Measurements from ENCODE around the gene CATSPERZ. TPM values are rescaled to one million over a fixed set of nuclear protein-coding genes. Genes with fewer than 3 reads are reported as not detected.
"Not testable (repeated sequence)": the region's sequence is repeated elsewhere in the genome, so short reads cannot be mapped to it uniquely, and the experiment has no call there.

The CATSPERZ gene
- total RNA-seq, 8 experiments from 2014 or later: 0.76 to 1.9 (median 1.2) TPM; not detected in 3

DNA sequence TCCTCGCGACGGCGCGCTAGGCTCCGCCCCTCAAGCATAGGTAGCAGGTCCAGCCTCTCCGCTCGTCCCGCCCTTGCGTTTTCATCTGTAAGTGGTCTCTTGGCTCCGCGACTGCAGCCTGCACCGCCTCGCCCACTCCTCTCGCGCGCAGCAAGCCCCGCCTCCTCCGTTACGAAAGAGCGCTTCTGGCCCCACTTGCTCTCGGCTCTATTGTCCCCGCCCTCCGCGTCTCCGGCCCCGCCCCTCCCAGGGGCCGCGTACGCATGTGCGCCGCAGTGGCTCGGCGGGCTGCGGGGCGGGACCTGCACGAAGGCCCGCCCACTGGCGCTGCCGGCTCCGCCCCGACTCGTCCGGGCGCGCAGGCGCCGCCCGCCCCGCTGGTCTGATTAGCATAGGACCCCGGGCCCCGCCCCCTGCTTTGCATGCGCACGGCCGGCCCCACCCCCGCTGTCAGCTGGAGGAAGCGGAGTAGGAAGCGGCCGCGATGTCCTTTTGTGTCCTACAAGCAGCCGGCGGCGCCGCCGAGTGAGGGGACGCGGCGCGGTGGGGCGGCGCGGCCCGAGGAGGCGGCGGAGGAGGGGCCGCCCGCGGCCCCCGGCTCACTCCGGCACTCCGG is 5.0 kb downstream of the CATSPERZ start, which contains the start of gene ESRRA:
ESRRA (plus strand) TSS at position 450 of the 616 bp plus-strand sequence. CDS start 1,656 bp downstream, outside the sequence.
- Histone ChIP-seq H3K27ac (peak within 1 kb of the TSS; percentile 70 to 72), H3K4me3 (peak within 1 kb of the TSS; percentile 47 to 67 (median 54)), H3K4me1 (replicated peaks in 1 of 2) (peaks cover 12 to 15% of the 10 kb centered on the region in 2 donors)
- ATAC-seq (replicated peaks in 6 of 8): peak; percentile 63 to 84 (median 78)
- no CpG with 5 or more reads among the region's 81 CpGs for WGBS, 10 experiments
- in situ Hi-C loops (cut with MboI; ENCODE audit: low pct_unique_long_range_greater_than_20kb in 2 of 9, low sequenced_read_pairs in 9 of 9, unreplicated experiment in 9 of 9): no loop called here

GRCh38 chr11:64305691-64306562 is 5.8 kb downstream of the CATSPERZ start:
- H3K27ac ChIP-seq: peak overlapping the region; percentile 70 to 72
- 7% methylated on average over 6 of the region's 71 CpGs; no CpG with 5 or more reads in 9 of the 10 experiments for WGBS, 10 experiments
- H3K4me3 ChIP-seq: peak overlapping the region; percentile 47 to 67 (median 54)
- in situ Hi-C loops (cut with MboI; ENCODE audit: low pct_unique_long_range_greater_than_20kb in 2 of 9, low sequenced_read_pairs in 9 of 9, unreplicated experiment in 9 of 9): no loop called here
- ATAC-seq (replicated peaks in 6 of 8): peak; percentile 6 to 41 (median 22)
- H3K4me1 ChIP-seq (replicated peaks in 1 of 2): peaks cover 12% of the 10 kb centered on the region in 2 donors

DNA sequence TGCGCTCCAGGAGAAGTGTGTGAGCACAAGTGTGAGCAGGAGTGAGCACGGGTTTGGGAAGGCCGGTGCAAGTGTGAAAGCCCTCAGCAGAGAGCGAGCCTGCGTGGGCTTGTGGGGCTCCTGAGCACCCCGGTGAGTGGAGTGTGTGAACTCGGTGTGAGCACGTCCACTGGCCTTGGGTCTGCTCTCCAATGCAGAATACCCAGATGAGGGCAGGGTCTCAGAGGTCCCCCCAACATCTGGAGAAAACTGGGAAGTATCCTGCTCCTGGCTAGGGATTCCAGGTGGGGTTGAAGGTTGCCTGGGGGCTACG is 6.4 kb downstream of the CATSPERZ start:
- Histone ChIP-seq H3K27ac (no peak overlapping the region), H3K4me1 (replicated peaks in 1 of 2) (peaks cover 12% of the 10 kb centered on the region in 2 donors), H3K4me3 (peak overlapping the region; percentile 47 to 67 (median 54))
- ATAC-seq (replicated peaks in 6 of 8): no peak
- 0 to 15% (median 12%) methylated on average over 2 to 5 of the region's 9 CpGs; no CpG with 5 or more reads in 6 of the 10 experiments for WGBS, 10 experiments
- in situ Hi-C loops (cut with MboI; ENCODE audit: low pct_unique_long_range_greater_than_20kb in 2 of 9, low sequenced_read_pairs in 9 of 9, unreplicated experiment in 9 of 9): no loop called here

DNA sequence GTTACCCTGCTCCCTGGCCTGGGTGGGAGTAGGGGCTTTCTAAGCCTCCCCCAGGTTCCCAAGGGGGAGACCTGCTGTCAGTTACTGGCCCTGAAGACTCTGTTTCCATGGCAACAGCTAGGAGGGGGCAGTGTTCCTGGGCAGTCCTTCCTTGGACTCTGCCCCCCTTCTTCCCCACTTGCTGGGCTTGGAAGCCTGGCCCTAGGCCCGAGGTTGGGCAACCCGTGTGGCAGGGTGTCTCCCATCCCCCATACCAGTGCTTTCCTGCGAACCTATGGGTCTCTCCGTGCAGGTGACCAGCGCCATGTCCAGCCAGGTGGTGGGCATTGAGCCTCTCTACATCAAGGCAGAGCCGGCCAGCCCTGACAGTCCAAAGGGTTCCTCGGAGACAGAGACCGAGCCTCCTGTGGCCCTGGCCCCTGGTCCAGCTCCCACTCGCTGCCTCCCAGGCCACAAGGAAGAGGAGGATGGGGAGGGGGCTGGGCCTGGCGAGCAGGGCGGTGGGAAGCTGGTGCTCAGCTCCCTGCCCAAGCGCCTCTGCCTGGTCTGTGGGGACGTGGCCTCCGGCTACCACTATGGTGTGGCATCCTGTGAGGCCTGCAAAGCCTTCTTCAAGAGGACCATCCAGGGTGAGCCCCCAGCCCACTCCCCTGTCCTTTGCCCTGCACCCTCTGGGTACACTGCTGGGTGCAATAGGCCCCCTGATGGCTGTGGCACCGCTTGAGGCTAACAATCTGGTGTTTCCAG is 6.9 kb downstream of the CATSPERZ start:
- WGBS, 10 experiments: 73% methylated on average over 5 of the region's 15 CpGs; no CpG with 5 or more reads in 9 of the 10 experiments
- H3K4me1 ChIP-seq (replicated peaks in 1 of 2): peaks cover 12% of the 10 kb centered on the region in 2 donors
- ATAC-seq (replicated peaks in 6 of 8): no peak
- H3K27ac ChIP-seq: no peak overlapping the region
- in situ Hi-C loops (cut with MboI; ENCODE audit: low pct_unique_long_range_greater_than_20kb in 2 of 9, low sequenced_read_pairs in 9 of 9, unreplicated experiment in 9 of 9): no loop called here
- H3K4me3 ChIP-seq: peak overlapping the region; percentile 47 to 67 (median 54)

GRCh38 chr11:64307795-64308194 is 7.6 kb downstream of the CATSPERZ start:
- ATAC-seq (replicated peaks in 6 of 8); in situ Hi-C loops (cut with MboI; ENCODE audit: low pct_unique_long_range_greater_than_20kb in 2 of 9, low sequenced_read_pairs in 9 of 9, unreplicated experiment in 9 of 9): not testable (repeated sequence)
- 60 to 98% (median 95%) methylated on average over 1 to 5 of the region's 5 CpGs; no CpG with 5 or more reads in 4 of the 10 experiments for WGBS, 10 experiments

DNA sequence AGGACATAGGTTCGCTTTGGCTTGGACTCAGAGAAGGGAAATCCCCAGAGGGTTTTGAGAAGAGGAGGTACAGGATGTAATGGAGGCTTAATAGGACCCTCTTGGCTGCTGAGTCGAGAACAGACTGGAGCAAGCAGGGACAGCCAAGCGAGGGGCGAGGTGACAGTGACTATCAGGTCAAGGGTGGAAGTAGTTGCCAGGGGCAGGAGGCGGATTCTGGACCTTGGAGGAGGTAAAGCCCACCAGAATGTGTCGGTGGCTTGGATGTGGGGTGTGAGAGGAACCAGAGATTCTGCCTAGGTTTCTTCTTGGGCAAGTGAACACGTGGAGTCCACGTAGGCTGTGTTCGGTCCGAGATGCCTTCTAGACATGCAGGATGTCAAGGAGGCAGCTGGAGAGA is 12.8 kb downstream of the CATSPERZ start:
- no peak for ATAC-seq (replicated peaks in 6 of 8)
- Histone ChIP-seq H3K27ac (no peak overlapping the region), H3K4me3 (no peak overlapping the region), H3K4me1 (replicated peaks in 1 of 2) (peaks cover 4 to 6% of the 10 kb centered on the region in 2 donors)
- in situ Hi-C loops (cut with MboI; ENCODE audit: low pct_unique_long_range_greater_than_20kb in 2 of 9, low sequenced_read_pairs in 9 of 9, unreplicated experiment in 9 of 9): no loop called here
- 67 to 100% (median 90%) methylated on average over 1 to 9 of the region's 10 CpGs; no CpG with 5 or more reads in 3 of the 10 experiments for WGBS, 10 experiments

More at GRCh38 chr11:64307795-64308194, 7.6 kb downstream of the CATSPERZ start:
- not testable (repeated sequence) for H3K27ac ChIP-seq, H3K4me3 ChIP-seq
- peaks cover 12% of the 10 kb centered on the region in 2 donors for H3K4me1 ChIP-seq (replicated peaks in 1 of 2)

DNA sequence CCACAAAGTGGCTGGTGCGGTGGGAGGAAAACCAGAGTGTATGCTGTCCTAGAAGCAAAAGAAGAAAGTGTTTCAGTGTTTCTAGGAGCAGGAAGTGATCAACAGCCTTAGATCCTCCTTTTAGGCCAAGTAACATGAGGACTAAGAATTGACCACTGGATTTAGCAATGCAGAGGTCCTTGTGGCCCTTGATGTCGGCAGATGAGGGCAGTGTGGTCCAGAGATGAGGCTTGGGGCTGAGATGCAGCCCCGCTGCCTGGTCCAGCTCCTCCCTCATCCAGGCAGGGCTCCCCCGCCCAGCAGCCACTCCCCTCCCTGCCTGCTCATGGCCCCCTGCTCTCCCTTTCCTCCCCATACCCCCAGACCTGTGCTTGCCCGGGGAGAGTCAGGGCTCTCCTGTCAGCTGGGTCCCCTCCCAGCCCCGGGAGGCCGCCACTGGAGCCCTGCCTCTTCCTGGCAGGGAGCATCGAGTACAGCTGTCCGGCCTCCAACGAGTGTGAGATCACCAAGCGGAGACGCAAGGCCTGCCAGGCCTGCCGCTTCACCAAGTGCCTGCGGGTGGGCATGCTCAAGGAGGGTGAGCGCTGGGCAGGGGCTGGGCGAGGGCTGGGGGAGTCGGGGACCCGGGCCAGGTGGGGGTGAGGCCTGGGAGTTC is 13.5 kb downstream of the CATSPERZ start:
- Histone ChIP-seq H3K4me1 (replicated peaks in 1 of 2) (peaks cover 4 to 6% of the 10 kb centered on the region in 2 donors), H3K4me3 (no peak overlapping the region), H3K27ac (no peak overlapping the region)
- 31 to 100% (median 86%) methylated on average over 1 to 2 of the region's 18 CpGs; no CpG with 5 or more reads in 7 of the 10 experiments for WGBS, 10 experiments
- peak in 4 of 8 experiments; percentile 2 to 28 (median 8) for ATAC-seq (replicated peaks in 6 of 8)
- in situ Hi-C loops (cut with MboI; ENCODE audit: low pct_unique_long_range_greater_than_20kb in 2 of 9, low sequenced_read_pairs in 9 of 9, unreplicated experiment in 9 of 9): no loop called here

GRCh38 chr11:64314146-64314804 is 14.1 kb downstream of the CATSPERZ start:
- Histone ChIP-seq H3K4me3 (no peak overlapping the region), H3K4me1 (replicated peaks in 1 of 2) (peaks cover 9 to 10% of the 10 kb centered on the region in 2 donors), H3K27ac (no peak overlapping the region)
- WGBS, 10 experiments: 71 to 100% (median 82%) methylated on average over 1 to 15 of the region's 19 CpGs; no CpG with 5 or more reads in 6 of the 10 experiments
- in situ Hi-C loops (cut with MboI; ENCODE audit: low pct_unique_long_range_greater_than_20kb in 2 of 9, low sequenced_read_pairs in 9 of 9, unreplicated experiment in 9 of 9): no loop called here
- peak in 1 of 8 experiments; percentile 0 for ATAC-seq (replicated peaks in 6 of 8)

- no peak overlapping the region for H3K27ac ChIP-seq
- in situ Hi-C loops (cut with MboI; ENCODE audit: low pct_unique_long_range_greater_than_20kb in 2 of 9, low sequenced_read_pairs in 9 of 9, unreplicated experiment in 9 of 9): no loop called here
- H3K4me1 ChIP-seq (replicated peaks in 1 of 2): peaks cover 11 to 12% of the 10 kb centered on the region in 2 donors
- H3K4me3 ChIP-seq: no peak overlapping the region
- WGBS, 10 experiments: 89 to 100% (median 97%) methylated on average over 1 to 3 of the region's 24 CpGs; no CpG with 5 or more reads in 6 of the 10 experiments
- ATAC-seq (replicated peaks in 6 of 8): no peak
Measured at GRCh38 chr11:64314805-64315561, 14.8 kb downstream of the CATSPERZ start.

DNA sequence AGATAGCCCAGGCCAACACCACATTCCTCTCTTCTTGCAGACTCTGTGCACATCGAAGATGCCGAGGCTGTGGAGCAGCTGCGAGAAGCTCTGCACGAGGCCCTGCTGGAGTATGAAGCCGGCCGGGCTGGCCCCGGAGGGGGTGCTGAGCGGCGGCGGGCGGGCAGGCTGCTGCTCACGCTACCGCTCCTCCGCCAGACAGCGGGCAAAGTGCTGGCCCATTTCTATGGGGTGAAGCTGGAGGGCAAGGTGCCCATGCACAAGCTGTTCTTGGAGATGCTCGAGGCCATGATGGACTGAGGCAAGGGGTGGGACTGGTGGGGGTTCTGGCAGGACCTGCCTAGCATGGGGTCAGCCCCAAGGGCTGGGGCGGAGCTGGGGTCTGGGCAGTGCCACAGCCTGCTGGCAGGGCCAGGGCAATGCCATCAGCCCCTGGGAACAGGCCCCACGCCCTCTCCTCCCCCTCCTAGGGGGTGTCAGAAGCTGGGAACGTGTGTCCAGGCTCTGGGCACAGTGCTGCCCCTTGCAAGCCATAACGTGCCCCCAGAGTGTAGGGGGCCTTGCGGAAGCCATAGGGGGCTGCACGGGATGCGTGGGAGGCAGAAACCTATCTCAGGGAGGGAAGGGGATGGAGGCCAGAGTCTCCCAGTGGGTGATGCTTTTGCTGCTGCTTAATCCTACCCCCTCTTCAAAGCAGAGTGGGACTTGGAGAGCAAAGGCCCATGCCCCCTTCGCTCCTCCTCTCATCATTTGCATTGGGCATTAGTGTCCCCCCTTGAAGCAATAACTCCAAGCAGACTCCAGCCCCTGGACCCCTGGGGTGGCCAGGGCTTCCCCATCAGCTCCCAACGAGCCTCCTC is 15.7 kb downstream of the CATSPERZ start:
- H3K4me1 ChIP-seq (replicated peaks in 1 of 2): peaks cover 11 to 12% of the 10 kb centered on the region in 2 donors
- ATAC-seq (replicated peaks in 6 of 8); in situ Hi-C loops (cut with MboI; ENCODE audit: low pct_unique_long_range_greater_than_20kb in 2 of 9, low sequenced_read_pairs in 9 of 9, unreplicated experiment in 9 of 9); H3K27ac ChIP-seq: not testable (repeated sequence)
- H3K4me3 ChIP-seq: peak overlapping the region in 3 of 5 donors; percentile 57 to 84 (median 80)
- 0 to 50% methylated on average over 1 to 2 of the region's 25 CpGs; no CpG with 5 or more reads in 8 of the 10 experiments for WGBS, 10 experiments
